Measurements from ENCODE around the gene RAF1.

Gene RAF1

GRCh38 chr3:12588039-12589009 is 75.6 kb downstream of the RAF1 start:
- DNase-seq, result peak; percentile 70

GRCh38 chr3:12586403-12586802 is 77.5 kb downstream of the RAF1 start:
- no peak for DNase-seq

GRCh38 chr3:12585970-12586369 is 77.9 kb downstream of the RAF1 start:
- no peak for DNase-seq

- no peak for DNase-seq
Observed at GRCh38 chr3:12585181-12585580, 78.7 kb downstream of the RAF1 start.

GRCh38 chr3:12584083-12584482 is 79.8 kb downstream of the RAF1 start:
- DNase-seq, result no peak

GRCh38 chr3:12583280-12583679 is 80.6 kb downstream of the RAF1 start:
- DNase-seq, result no peak

GRCh38 chr3:12582730-12583129 is 81.2 kb downstream of the RAF1 start:
- no peak for DNase-seq

- no peak for DNase-seq
Observed at GRCh38 chr3:12579905-12580304, 84.0 kb downstream of the RAF1 start.

- no peak for DNase-seq
Observed at GRCh38 chr3:12579456-12579855, 84.5 kb downstream of the RAF1 start.

GRCh38 chr3:12578742-12579141 is 85.2 kb downstream of the RAF1 start:
- DNase-seq, result no peak

GRCh38 chr3:12577379-12577778 is 86.5 kb downstream of the RAF1 start:
- no peak for DNase-seq

- no peak for DNase-seq
Observed at GRCh38 chr3:12574661-12575060, 89.3 kb downstream of the RAF1 start.

- DNase-seq, result no peak
Observed at GRCh38 chr3:12574131-12574530, 89.8 kb downstream of the RAF1 start.

GRCh38 chr3:12571986-12572385 is 91.9 kb downstream of the RAF1 start:
- DNase-seq, result no peak

- DNase-seq, result no peak
Observed at GRCh38 chr3:12569836-12570235, 94.1 kb downstream of the RAF1 start.

- DNase-seq, result no peak
Observed at GRCh38 chr3:12568747-12569146, 95.2 kb downstream of the RAF1 start.

GRCh38 chr3:12566976-12567375 is 96.9 kb downstream of the RAF1 start:
- no peak for DNase-seq

GRCh38 chr3:12562451-12562850 is 101.5 kb downstream of the RAF1 start:
- no peak for DNase-seq

- DNase-seq, result no peak
Observed at GRCh38 chr3:12561397-12561796, 102.5 kb downstream of the RAF1 start.

GRCh38 chr3:12560505-12561190 is 103.3 kb downstream of the RAF1 start:
- DNase-seq, result no peak

- DNase-seq, result no peak
Observed at GRCh38 chr3:12559520-12559919, 104.4 kb downstream of the RAF1 start.

- no peak for DNase-seq
Observed at GRCh38 chr3:12558706-12559105, 105.2 kb downstream of the RAF1 start.

- peak; percentile 30 for DNase-seq
Observed at GRCh38 chr3:12557473-12558100, 106.3 kb downstream of the RAF1 start.
